Colon (tissue), 2 donors: Measurements from ENCODE around the gene PARD3.
"Not testable (repeated sequence)": the region's sequence is repeated elsewhere in the genome, so short reads cannot be mapped to it uniquely, and the experiment has no call there.

Experiments used
- FAIRE-seq: peaks from 2 replicates; lab custom pipeline; 2012; peaks lifted over from hg19 to GRCh38; lab: Jason Lieb, UNC
- donor health status: control.
- donor health status: control.

Gene PARD3

DNA sequence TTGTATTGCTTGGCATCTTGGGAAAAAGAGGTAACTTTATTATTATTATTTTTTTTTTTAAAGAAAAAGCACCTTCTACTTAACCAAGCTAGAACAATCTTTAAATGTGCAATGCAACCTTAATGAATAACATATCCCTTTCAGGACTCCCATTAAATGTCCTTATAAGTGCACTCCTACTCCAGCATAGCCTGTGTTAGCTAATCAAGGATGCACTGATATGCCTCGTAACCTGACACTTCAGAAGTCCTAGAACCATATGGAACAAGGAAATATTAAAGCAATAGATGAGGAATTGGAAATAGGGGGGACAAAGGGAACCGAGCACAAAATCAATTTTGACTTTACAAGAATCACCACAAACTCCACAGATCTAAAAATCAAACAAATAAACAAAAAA, 522.4 kb downstream of the PARD3 start:
- FAIRE-seq = no peak

- no peak for FAIRE-seq
Observed at GRCh38 chr10:34292194-34292565, 522.9 kb downstream of the PARD3 start.

DNA sequence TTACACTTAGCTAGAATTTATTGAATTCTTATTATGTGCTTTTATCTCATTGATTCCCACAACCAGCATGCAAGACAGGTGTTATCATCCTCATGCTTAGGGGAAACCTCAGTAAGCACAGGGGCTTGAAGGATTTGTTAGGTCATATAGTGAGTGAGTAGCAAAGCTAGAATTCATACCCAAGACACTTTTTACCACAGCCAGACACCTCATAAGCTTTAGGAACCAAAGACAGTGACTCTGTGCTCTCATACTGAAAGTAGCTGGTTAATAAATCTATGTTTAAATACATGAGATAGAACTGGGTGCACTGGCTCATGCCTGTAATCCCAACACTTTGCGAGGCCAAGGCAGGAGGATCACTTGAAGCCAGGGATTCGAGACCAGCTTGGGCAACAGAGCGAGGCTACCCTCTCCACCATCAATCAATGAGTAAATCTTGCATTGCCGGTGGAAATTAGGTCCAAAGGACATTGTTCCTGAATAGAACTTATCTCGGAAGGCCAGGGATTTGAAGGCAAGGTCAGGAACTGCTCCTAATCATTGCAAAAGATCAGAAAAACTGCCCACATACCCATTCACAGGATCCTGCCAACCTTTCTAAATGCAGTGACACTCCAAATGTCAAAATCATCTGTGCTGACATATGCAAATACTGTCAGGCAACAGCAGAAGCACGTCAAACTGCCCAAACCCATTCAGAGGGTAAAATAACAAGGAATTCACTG, 523.5 kb downstream of the PARD3 start:
- FAIRE-seq = no peak

DNA sequence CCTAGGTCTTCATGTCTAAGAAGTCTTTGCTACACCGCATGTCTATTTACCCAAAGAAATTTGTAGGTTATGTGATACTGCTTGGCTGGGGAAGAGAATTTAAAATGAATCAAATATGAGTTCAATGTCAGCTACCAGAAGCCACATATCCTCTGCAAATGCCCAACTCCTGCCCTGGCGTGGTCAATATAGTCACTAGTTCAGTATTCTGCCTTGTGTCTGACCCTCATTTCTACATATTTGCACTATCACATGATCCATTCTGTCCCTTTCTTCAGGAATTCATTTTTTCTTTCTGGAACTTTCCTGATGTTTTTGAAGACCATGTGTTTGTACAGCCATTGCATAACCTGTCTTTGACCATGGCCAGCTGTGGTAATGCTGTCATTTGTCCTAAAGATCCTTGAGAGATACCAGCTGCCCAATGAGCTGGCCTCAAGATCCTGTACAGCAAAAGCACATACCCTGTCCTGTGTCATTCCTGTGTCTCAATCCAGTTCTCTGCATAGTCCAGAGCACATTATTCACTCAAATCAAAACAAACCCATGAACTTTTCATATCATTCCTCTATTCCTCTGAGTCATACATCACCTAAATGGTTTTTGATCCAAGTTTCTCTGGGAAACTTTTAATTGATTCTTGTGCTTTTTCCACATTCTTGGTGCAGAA, 524.5 kb downstream of the PARD3 start:
- no peak for FAIRE-seq

GRCh38 chr10:34288634-34289033, 526.5 kb downstream of the PARD3 start:
- no peak for FAIRE-seq

GRCh38 chr10:34286136-34286739, 528.9 kb downstream of the PARD3 start:
- no peak for FAIRE-seq

- FAIRE-seq = no peak
Observed at GRCh38 chr10:34281661-34282582, 533.2 kb downstream of the PARD3 start.

GRCh38 chr10:34280599-34281374, 534.3 kb downstream of the PARD3 start:
- FAIRE-seq = no peak

GRCh38 chr10:34275626-34276130, 539.4 kb downstream of the PARD3 start:
- no peak for FAIRE-seq

GRCh38 chr10:34274906-34275305, 540.2 kb downstream of the PARD3 start:
- no peak for FAIRE-seq

- no peak for FAIRE-seq
Observed at GRCh38 chr10:34273340-34273739, 541.8 kb downstream of the PARD3 start.

DNA sequence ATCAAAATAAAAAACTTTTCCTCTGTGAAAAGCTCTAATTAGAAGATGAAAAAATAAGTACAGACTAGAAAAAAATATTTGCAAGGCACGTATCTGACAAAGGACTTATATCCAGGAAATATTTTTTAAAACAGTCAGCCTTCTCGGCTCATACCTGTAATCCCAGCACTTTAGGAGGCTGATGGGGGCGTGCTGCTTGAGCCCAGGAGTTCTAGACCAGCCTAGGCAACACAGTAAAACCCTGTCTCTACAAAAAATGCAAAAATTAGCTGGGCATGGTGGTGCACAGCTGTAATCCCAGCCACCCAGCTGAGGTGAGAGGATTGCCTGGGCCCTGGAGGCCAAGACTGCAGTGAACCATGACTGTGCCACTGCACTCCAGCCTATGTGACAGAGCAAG, 542.8 kb downstream of the PARD3 start:
- FAIRE-seq = no peak

DNA sequence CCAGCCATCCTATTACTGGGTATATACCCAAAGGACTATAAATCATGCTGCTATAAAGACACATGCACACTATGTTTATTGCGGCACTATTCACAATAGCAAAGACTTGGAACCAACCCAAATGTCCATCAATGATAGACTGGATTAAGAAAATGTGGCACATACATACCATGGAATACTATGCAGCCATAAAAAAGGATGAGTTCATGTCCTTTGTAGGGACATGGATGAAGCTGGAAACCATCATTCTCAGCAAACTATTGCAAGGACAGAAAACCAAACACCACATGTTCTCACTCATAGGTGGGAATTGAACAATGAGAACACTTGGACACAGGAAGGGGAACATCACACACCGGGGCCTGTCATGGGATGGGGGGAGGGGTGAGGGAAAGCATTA, 546.7 kb downstream of the PARD3 start:
- FAIRE-seq = not testable (repeated sequence)

DNA sequence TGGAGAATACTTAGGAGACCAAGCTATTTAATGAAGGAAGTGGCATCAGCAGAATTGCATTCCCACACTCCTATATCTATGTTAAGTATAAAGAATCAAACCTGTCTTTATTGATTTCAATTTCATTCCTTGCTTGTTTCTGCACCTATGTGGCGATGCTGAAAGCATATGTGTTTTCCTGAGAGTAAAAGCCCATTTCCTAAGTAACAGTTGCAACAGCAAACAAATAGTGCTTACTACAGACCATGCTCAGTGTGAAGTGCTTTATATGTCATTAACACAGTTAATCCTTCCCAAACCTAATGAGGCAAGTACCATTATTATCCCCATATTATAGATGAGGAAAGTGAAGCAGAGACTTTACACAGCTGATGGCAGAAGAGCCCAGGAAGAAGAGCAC, 552.1 kb downstream of the PARD3 start:
- no peak for FAIRE-seq

GRCh38 chr10:34260904-34261303, 554.2 kb downstream of the PARD3 start:
- FAIRE-seq = no peak

- no peak for FAIRE-seq
Observed at GRCh38 chr10:34256216-34256615, 558.9 kb downstream of the PARD3 start.

GRCh38 chr10:34255035-34255434, 560.1 kb downstream of the PARD3 start:
- FAIRE-seq = no peak

GRCh38 chr10:34254596-34254995, 560.5 kb downstream of the PARD3 start:
- no peak for FAIRE-seq

GRCh38 chr10:34252111-34252510, 563.0 kb downstream of the PARD3 start:
- FAIRE-seq = no peak

GRCh38 chr10:34251177-34251576, 563.9 kb downstream of the PARD3 start:
- FAIRE-seq = no peak

DNA sequence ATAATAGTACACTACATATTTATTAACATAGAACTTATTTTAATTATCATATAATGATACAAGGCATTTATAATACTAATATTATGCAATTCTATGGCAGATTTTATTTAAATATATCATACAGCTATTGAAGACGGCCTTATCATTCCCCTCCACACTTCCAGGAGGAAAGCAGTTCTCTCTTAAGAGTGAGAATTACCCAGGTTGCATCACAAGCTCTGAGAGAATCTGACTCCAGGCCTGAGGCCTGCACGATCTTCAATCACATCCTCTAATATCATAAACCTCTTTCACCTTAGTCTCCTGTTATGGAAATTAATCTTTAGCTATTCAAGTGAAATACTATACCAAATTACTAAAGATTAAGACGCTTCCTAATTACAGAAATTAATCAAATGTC, 564.4 kb downstream of the PARD3 start:
- FAIRE-seq = no peak
